Smooth muscle cell (in vitro differentiated cells): Measurements from ENCODE around the gene ADAM10. TPM values are rescaled to one million over a fixed set of nuclear protein-coding genes. Genes with fewer than 3 reads are reported as not detected.

ENCODE experiments used
- DNase-seq: peaks from one replicate; lab custom pipeline; 2025; ENCODE audit not compliant: unreplicated experiment; lab: John Stamatoyannopoulos, UW
- H2AFZ ChIP-seq: fragments of 200-600 bp; sonication (generic); 2 replicates; pipeline ENCODE4 v1.6.0; 2016; ENCODE audit warnings: antibody characterized with exemption, low read depth, mild to moderate bottlenecking
- H3F3A ChIP-seq: fragments of 200-600 bp; sonication (generic); 2 replicates; pipeline ENCODE4 v1.6.0; 2017; ENCODE audit warnings: antibody characterized with exemption, low read depth
- H3K27ac ChIP-seq: fragments of 200-600 bp; sonication (generic); 2 replicates; pipeline ENCODE4 v1.5.1; 2016; ENCODE audit warnings: low read depth, mild to moderate bottlenecking
- H3K27me3 ChIP-seq: fragments of 200-600 bp; sonication (generic); 2 replicates; pipeline ENCODE4 v1.6.1; 2016; ENCODE audit warnings: low read depth, mild to moderate bottlenecking
- H3K36me3 ChIP-seq: fragments of 200-600 bp; sonication (generic); 2 replicates; pipeline ENCODE4 v1.5.1; 2016; ENCODE audit warnings: low read depth
- H3K4me1 ChIP-seq: fragments of 200-600 bp; sonication (generic); 2 replicates; pipeline ENCODE4 v1.5.1; 2016; ENCODE audit warnings: low read depth
- H3K4me2 ChIP-seq: fragments of 200-600 bp; sonication (generic); 2 replicates; pipeline ENCODE4 v1.6.0; 2016; ENCODE audit warnings: mild to moderate bottlenecking
- H3K4me3 ChIP-seq: fragments of 200-600 bp; sonication (generic); 2 replicates; pipeline ENCODE4 v1.5.1; 2016; ENCODE audit warnings: mild to moderate bottlenecking
- H3K79me2 ChIP-seq: fragments of 200-600 bp; sonication (generic); 2 replicates; pipeline ENCODE4 v1.6.0; 2016; ENCODE audit warnings: low read depth, mild to moderate bottlenecking
- H3K9ac ChIP-seq: fragments of 200-600 bp; sonication (generic); 2 replicates; pipeline ENCODE4 v1.6.0; 2016; ENCODE audit warnings: low read depth
- H3K9me3 ChIP-seq: fragments of 200-600 bp; sonication (generic); replicated peaks from 2 replicates; pipeline ENCODE4 v1.5.1; 2016; ENCODE audit warnings: low read depth
- H4K20me1 ChIP-seq: fragments of 200-600 bp; sonication (generic); 2 replicates; pipeline ENCODE4 v1.6.0; 2016; ENCODE audit warnings: low read depth
- WGBS: methylation state at CpG from one replicate; pipeline ENCODE4 v1.1.7; 2016; ENCODE audit warnings: low lambda C conversion rate; 5-methylcytosine and 5-hydroxymethylcytosine counted together
- polyA plus RNA-seq: library from polyadenylated mRNA; unstranded; fragments of >200 nt; fragmentation: Nextera tagmentation; extraction: Ambion mirVana; gene quantifications from 2 replicates; pipeline ENCODE4 v1.2.1, GENCODE V29; 2016
- total RNA-seq: library from RNA; depleted of rRNA; stranded (reverse); fragments of >200 nt; gene quantifications from 2 replicates; pipeline ENCODE4 v1.2.3, GENCODE V29; 2014
- TF ChIP-seq, protein P1 (sequence below): fragments of 200-600 bp; sonication (generic); IDR thresholded peaks from 2 replicates; pipeline ENCODE4 v1.5.1; 2017; ENCODE audit warnings: borderline replicate concordance, mild to moderate bottlenecking, antibody characterized with exemption; ENCODE audit not compliant: insufficient read depth, poor library complexity, severe bottlenecking

The ADAM10 gene
- total and polyA plus RNA-seq, 2 experiments from 2014 or later, result 168 to 200 TPM

DNA sequence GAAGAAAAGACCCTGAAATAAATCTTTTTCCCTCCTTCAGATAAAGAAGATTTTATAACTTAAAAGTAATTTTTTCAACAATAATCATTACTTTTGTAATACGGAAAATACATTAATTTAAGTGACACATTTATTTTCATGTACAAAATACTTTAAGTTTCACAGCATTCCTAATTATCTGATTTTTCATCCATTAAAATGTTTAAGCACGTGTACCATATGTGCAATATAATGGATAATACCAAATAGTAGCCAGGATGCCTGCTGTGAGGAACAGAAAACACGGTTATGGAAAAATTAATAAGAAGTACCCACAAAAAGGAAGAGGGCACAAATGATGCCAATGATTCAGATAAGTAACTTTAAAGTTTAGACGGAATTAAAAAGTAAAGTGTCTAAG, 33.5 kb downstream of the ADAM10 start:
- no peaks in the 10 kb centered on the region for H3K4me1 ChIP-seq
- no peak overlapping the region for H3K27ac ChIP-seq
- no peaks in the 10 kb centered on the region for H3K9me3 ChIP-seq
- no peak overlapping the region for H3K4me3 ChIP-seq
- no peak overlapping the region for H3K4me2 ChIP-seq
- peaks cover 9% of the 10 kb centered on the region for H3K36me3 ChIP-seq
- TF ChIP-seq, protein P1, sequence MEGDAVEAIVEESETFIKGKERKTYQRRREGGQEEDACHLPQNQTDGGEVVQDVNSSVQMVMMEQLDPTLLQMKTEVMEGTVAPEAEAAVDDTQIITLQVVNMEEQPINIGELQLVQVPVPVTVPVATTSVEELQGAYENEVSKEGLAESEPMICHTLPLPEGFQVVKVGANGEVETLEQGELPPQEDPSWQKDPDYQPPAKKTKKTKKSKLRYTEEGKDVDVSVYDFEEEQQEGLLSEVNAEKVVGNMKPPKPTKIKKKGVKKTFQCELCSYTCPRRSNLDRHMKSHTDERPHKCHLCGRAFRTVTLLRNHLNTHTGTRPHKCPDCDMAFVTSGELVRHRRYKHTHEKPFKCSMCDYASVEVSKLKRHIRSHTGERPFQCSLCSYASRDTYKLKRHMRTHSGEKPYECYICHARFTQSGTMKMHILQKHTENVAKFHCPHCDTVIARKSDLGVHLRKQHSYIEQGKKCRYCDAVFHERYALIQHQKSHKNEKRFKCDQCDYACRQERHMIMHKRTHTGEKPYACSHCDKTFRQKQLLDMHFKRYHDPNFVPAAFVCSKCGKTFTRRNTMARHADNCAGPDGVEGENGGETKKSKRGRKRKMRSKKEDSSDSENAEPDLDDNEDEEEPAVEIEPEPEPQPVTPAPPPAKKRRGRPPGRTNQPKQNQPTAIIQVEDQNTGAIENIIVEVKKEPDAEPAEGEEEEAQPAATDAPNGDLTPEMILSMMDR, result no peak
- no peak overlapping the region for H3K9ac ChIP-seq
- no peak overlapping the region for H2AFZ ChIP-seq
- WGBS, result 95% methylated on average over 4 of the region's 4 CpGs
- peaks cover 98% of the 10 kb centered on the region for H3K79me2 ChIP-seq
- no peaks in the 10 kb centered on the region for H3F3A ChIP-seq
- no peak for DNase-seq
- peaks cover 92% of the 10 kb centered on the region for H4K20me1 ChIP-seq
- H3K27me3 ChIP-seq, result no peaks in the 10 kb centered on the region

DNA sequence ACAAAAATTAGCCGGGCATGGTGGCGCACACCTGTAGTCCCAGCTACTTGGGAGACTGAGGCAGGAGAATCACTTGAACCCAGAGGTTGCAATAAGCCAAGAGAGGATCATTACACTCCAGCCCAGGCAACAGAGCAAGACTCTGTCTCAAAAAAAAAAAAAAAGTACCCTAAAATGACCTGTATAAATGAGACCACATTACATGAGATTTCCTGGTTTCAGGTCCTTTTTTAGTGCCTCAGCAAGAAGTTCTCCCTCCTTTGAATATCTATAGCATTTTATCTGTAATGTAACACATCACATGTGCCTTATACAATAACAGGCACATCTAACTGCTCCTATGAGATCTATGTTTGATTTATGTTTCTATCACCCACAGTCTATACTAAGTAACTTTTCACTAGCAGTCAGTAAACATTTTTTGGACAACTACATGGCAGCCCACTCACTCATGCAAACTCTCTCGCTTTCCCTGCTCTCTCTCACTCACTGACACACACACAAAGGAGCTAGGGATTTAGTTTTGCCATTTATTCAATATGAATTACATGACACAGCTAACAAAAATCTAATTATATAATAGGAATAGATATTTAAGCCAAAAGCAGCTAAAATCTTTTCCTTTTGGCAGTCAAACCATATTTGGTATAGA, 34.1 kb downstream of the ADAM10 start:
- Histone ChIP-seq H3K4me1 (no peaks in the 10 kb centered on the region), H3F3A (no peaks in the 10 kb centered on the region), H3K9me3 (no peaks in the 10 kb centered on the region), H3K27ac (no peak overlapping the region), H3K4me3 (no peak overlapping the region), H3K79me2 (peaks cover 98% of the 10 kb centered on the region), H2AFZ (no peak overlapping the region), H4K20me1 (peaks cover 90% of the 10 kb centered on the region), H3K36me3 (peaks cover 9% of the 10 kb centered on the region), H3K27me3 (no peaks in the 10 kb centered on the region), H3K9ac (no peak overlapping the region), H3K4me2 (no peak overlapping the region)
- no peak for DNase-seq
- WGBS, result 89% methylated on average over 3 of the region's 3 CpGs
- TF ChIP-seq, protein P1, result no peak

DNA sequence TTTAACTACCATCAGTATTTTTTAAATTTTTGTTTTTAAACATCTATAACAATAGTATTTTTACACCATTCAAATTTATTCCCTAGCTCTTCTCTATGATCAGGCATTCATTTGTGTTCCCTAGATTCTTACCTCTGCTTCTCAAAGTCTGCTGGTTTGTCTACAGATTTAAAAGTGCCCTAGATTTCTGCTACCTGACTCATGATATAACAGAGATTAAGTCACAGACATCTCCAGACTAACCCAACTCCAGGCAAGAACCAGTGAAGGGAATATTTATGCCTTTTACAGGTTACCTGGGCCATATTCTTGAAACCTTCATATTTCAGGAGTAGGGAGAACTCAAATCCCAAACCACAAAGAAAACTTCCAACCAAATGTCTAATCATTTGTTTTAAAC, 38.8 kb downstream of the ADAM10 start:
- Histone ChIP-seq H3K4me2 (no peak overlapping the region), H3K4me3 (no peak overlapping the region), H3K4me1 (no peaks in the 10 kb centered on the region), H4K20me1 (peaks cover 92% of the 10 kb centered on the region), H3K79me2 (peaks cover 92% of the 10 kb centered on the region), H2AFZ (no peak overlapping the region), H3K9ac (no peak overlapping the region), H3K36me3 (no peaks in the 10 kb centered on the region), H3K27ac (peak overlapping the region; percentile 42), H3F3A (no peaks in the 10 kb centered on the region), H3K27me3 (no peaks in the 10 kb centered on the region), H3K9me3 (no peaks in the 10 kb centered on the region)
- TF ChIP-seq, protein P1, result no peak
- no peak for DNase-seq

DNA sequence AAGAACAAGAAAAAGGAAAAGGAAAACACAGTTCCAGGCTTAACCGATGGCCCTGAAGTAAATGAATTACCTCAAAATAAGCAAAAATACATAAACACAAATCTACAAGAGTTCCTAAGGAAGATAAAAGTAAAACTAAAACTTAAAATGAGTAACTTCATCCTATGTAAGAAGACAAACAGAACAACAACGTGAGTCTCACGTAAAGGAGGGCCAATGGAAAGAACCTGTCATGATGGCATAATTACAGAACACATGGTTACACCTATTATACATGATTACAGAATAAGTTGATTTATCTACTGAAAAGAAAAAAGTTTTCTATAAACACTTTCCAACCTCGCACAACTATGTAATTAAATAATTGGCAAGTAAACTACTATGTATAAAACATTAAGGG, 42.1 kb downstream of the ADAM10 start:
- no peaks in the 10 kb centered on the region for H3K4me1 ChIP-seq
- H3K36me3 ChIP-seq, result no peaks in the 10 kb centered on the region
- no peaks in the 10 kb centered on the region for H3K27me3 ChIP-seq
- DNase-seq, result no peak
- no peak overlapping the region for H3K9ac ChIP-seq
- no peak overlapping the region for H3K27ac ChIP-seq
- no peaks in the 10 kb centered on the region for H3K9me3 ChIP-seq
- 95% methylated on average over 4 of the region's 4 CpGs for WGBS
- H4K20me1 ChIP-seq, result peaks cover 94% of the 10 kb centered on the region
- H3K4me3 ChIP-seq, result no peak overlapping the region
- no peak overlapping the region for H3K4me2 ChIP-seq
- TF ChIP-seq, protein P1, result no peak
- H3K79me2 ChIP-seq, result peaks cover 93% of the 10 kb centered on the region
- H3F3A ChIP-seq, result no peaks in the 10 kb centered on the region
- no peak overlapping the region for H2AFZ ChIP-seq
